Choroid plexus epithelial cell (primary cell): Measurements from ENCODE around the gene HARS2.
"Not testable (repeated sequence)": the region's sequence is repeated elsewhere in the genome, so short reads cannot be mapped to it uniquely, and the experiment has no call there.

Experiments
- DNase-seq: peaks from one replicate; pipeline ENCODE4 v3.0.0-alpha.2; 2010; ENCODE audit warnings: low read depth
- H3K4me3 ChIP-seq: 2 replicates; pipeline ENCODE4 v1.5.1; 2011; ENCODE audit warnings: low read depth, mild to moderate bottlenecking, control low read depth, low read length, moderate library complexity
- TF ChIP-seq, protein P1 (sequence below): conservative IDR thresholded peaks from 2 replicates; pipeline ENCODE4 v1.5.1; 2011; ENCODE audit warnings: low read depth, mild to moderate bottlenecking, control low read depth, inconsistent platforms, low read length, moderate library complexity

The HARS2 gene

DNA sequence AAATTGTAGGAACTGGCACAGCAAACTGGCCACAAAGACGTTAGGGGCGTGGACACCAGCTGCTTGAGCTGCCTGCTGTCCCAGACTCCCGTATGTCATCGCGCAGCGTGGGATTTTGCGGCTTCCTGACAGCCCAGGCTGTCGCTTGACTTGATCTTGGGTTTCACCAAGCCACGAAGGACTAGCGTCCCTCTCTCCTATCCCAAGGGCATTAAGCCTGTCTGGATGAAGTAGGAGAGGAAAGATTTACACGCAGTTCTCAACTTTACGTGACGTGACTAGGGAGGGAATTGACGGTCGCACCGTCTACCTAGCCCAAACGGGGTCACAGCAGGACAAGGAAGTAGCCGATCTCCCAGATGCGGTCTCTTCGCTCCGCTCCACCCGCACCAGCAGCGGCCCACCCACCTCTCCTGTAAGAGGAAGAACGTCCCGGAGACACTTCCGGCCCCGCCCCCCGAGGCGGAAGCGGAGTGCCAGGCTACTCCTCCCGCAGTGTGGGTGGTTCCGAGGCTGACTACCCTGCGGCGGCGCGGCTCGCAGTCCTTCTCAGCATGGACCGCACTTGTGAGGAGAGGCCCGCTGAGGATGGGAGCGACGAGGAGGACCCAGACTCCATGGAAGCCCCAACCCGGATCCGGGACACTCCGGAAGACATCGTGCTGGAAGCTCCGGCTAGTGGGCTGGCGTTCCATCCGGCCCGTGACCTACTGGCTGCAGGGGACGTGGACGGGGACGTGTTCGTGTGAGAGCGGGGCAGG is 26.7 kb upstream of the HARS2 start, which contains the start of gene WDR55:
WDR55 (plus strand) TSS at position 546 of the 761 bp plus-strand sequence; CDS start at position 555, 9 bp downstream.
- DNase-seq, result peak; percentile 88
- TF ChIP-seq, protein P1, sequence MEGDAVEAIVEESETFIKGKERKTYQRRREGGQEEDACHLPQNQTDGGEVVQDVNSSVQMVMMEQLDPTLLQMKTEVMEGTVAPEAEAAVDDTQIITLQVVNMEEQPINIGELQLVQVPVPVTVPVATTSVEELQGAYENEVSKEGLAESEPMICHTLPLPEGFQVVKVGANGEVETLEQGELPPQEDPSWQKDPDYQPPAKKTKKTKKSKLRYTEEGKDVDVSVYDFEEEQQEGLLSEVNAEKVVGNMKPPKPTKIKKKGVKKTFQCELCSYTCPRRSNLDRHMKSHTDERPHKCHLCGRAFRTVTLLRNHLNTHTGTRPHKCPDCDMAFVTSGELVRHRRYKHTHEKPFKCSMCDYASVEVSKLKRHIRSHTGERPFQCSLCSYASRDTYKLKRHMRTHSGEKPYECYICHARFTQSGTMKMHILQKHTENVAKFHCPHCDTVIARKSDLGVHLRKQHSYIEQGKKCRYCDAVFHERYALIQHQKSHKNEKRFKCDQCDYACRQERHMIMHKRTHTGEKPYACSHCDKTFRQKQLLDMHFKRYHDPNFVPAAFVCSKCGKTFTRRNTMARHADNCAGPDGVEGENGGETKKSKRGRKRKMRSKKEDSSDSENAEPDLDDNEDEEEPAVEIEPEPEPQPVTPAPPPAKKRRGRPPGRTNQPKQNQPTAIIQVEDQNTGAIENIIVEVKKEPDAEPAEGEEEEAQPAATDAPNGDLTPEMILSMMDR, result no peak
- H3K4me3 ChIP-seq, result peak within 1 kb of the TSS; percentile 96

DNA sequence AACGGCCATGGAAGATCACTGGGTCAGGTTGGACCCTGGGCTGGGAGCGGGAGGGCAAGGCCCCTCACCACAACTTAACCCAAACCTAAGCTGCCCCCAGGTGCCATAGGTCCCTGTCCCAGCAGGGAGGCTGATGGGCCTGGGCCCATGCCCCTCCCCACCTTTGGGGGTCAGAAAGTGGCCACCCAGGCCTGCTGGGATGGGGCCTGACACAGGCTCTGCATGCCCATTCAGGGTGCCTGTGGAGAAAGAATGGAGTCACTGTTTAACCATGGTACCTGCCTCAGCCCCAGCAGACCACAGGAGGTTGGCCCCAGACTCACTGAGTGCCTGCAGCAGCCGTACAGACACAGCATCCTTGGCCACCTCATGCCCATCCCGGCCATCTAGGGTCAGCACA is 20.2 kb upstream of the HARS2 start:
- not testable (repeated sequence) for DNase-seq

DNA sequence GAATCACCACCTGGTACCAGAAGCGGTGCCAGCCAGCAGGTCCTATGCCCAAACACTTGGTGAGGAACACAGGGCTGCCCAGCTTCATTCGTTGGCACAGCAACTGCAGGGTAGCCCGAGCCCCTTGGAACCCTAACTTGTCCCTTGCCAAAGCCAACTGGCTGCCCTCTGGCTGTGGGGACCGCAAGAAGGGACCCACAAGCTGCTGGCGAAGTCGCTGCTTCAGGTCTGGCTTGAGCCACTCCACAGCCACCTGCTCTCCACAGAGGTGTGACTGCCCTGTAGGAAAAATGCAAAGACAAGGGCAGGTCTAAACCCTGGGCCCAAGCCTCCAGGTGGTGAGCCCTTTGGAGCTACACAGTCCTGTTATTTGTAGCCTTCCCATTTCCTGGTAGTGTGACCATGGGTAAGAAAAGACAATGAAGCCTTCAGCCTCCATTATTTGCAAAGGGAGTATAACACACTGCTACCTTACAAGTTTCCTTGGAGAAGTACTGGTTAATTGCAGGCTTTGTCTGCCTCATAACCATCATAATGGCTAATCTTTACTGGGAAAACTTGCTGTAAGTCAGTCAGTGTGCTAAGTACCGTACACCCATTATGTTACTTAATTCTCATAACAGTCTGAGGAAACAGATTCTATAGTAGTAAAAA is 19.7 kb upstream of the HARS2 start:
- no peak overlapping the region for H3K4me3 ChIP-seq
- TF ChIP-seq, protein P1, result no peak
- no peak for DNase-seq

More for the DNA sequence above, 20.2 kb upstream of the HARS2 start:
- not testable (repeated sequence) for H3K4me3 ChIP-seq

DNA sequence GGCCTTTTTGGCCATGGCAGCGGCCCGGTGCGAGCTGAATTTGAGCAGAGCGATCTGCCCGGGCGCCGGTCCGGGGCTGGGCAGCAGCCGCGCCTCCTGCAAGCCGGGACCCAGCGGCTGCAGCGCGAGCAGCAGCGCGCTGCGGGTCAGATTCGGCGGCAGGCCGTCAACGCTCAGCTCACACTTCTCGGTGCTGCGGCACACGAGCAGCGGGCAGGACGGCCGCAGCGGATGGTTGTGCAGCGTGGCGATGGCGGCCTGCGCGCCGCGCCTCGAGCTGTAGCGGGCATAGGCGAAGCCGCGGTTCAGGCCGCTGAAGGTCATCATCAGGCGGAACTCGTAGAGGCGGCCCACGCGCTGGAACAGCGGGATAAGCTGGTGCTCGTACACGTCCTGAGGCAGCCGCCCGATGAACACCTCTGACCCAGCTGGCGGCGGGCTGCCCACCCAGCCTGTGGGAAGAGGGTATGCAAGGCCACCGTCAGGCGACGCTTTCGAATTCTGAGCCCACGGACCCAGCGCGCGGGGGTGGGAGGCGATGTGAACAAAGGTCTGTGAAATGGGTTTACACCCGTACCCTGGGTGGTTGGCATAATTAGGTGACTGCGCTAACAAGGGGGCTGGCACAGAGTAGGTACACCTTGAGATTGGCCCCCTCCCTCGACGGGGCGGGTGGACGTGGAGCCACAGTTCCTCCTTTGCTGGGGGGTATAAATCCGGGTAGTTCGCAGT is 18.6 kb upstream of the HARS2 start:
- TF ChIP-seq, protein P1, result no peak
- H3K4me3 ChIP-seq, result peak overlapping the region; percentile 36
- peak; percentile 16 for DNase-seq

DNA sequence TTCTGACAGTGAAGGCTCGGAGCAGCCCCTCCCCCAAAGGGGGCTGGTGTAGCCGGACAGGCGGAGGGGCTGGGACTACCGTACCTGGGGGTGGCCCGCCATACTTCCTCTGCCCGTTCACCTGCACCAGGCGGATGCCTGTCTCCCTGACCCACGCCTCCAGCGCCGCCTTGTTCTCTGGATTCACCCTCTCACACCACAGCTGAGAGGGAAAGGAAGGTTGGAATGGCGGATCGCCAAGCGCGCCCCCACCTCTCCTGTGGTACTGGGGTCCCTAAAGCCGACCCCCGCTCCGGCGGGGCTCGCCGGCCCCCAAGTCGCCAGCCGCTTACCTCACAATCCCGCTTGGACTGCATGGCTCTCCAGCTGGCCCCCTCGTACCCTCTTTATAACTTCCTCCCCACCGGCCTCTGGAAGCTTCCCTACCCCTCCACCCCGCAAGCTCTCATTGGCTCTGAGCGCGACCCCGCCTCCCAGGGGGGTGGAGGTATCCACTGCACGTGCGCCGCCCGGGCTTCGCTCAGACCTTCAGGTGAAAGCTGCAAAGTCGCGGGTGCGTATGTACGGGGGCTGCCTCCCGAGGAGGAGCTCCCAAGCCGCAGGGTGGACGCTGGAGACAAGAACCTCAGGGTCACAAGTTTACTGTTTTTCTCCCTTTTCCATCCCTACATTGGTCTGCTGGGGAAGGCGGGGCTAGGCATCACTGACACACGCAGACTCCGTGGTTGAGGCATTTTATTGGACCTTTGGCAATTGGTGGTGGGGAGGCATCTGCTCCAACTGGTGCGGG is 17.9 kb upstream of the HARS2 start, which contains the start of gene DND1:
DND1 (minus strand) TSS at position 390 of the 790 bp plus-strand sequence; CDS start at position 356, 34 bp downstream.
- TF ChIP-seq, protein P1, result no peak
- DNase-seq, result no peak
- peak within 1 kb of the TSS; percentile 36 for H3K4me3 ChIP-seq

DNA sequence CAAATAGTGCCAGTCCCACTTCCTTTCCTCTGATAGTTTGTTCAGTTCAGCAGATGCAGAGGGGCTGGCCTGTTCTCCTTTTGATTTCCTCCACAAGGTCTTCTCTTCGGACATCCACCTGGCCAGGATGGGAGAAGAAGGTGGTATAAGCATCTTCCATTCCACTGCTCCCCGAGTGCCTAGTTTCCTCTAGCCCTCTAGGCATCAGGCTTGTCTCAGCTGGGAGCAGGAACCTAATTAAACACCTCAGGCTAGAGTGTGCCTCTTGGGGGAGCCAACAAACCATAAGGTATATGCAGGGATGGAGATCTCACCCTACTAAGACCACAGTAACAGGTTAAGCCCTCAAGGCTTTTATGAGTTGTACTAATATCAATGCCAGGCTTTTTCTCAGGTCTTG is 17.0 kb upstream of the HARS2 start:
- no peak overlapping the region for H3K4me3 ChIP-seq
- TF ChIP-seq, protein P1, result no peak
- no peak for DNase-seq
